ENCODE data around the gene NDFIP1. TPM values are rescaled to one million over a fixed set of nuclear protein-coding genes. Genes with fewer than 3 reads are reported as not detected.
"Not testable (repeated sequence)": the region's sequence is repeated elsewhere in the genome, so short reads cannot be mapped to it uniquely, and the experiment has no call there.

NDFIP1 gene
- total RNA-seq, 4 donors from 2014 or later: 185 to 351 (median 297) TPM

GRCh38 chr5:142082182-142082781 lies 26.3 kb upstream of the NDFIP1 start:
- intact Hi-C loops (cut with DNase I): no loop called here
- H3K36me3 ChIP-seq: no peaks in the 10 kb centered on the region
- peak overlapping the region; percentile 52 to 71 (median 62) for H3K27ac ChIP-seq
- peak; percentile 70 to 76 for DNase-seq
- peaks cover 41 to 43% of the 10 kb centered on the region in 2 donors for H3K4me1 ChIP-seq
- H3K4me3 ChIP-seq (replicated peaks in 1 of 3): no peak overlapping the region
- no peaks in the 10 kb centered on the region for H3K9me3 ChIP-seq
- no peaks in the 10 kb centered on the region for H3K27me3 ChIP-seq
- no peak for TF ChIP-seq POLR2A (IDR thresholded peaks at IDR 0.05)
- TF ChIP-seq CTCF (IDR thresholded peaks at IDR 0.05): no peak

DNA sequence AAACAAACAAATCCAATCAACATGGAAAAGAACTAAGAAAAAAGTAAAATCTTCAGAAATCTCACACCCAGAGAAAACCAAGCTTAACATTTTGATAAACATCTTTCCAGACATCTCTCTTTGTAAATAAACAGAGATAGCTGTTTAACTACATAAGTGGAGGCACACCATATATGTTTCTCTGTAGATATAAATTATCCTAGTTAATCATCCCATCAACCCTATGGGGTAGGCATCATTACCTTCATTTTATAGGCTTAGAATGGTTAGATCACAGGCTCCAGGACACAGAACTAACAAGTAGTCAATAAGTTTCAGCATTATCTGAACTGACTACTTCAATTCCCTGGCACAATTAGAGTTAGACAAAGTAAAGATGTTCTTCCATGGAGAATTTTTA lies 22.4 kb upstream of the NDFIP1 start:
- H3K9me3 ChIP-seq: no peaks in the 10 kb centered on the region
- H3K4me3 ChIP-seq (replicated peaks in 1 of 3): no peak overlapping the region
- DNase-seq: no peak
- no peak overlapping the region for H3K27ac ChIP-seq
- intact Hi-C loops (cut with DNase I): no loop called here
- TF ChIP-seq POLR2A (IDR thresholded peaks at IDR 0.05) (no peak), CTCF (IDR thresholded peaks at IDR 0.05) (no peak)
- peaks cover 23 to 53% of the 10 kb centered on the region in 2 donors for H3K4me1 ChIP-seq
- H3K27me3 ChIP-seq: no peaks in the 10 kb centered on the region
- no peaks in the 10 kb centered on the region for H3K36me3 ChIP-seq

- Histone ChIP-seq H3K4me3 (replicated peaks in 1 of 3) (no peak overlapping the region), H3K27me3 (no peaks in the 10 kb centered on the region), H3K36me3 (no peaks in the 10 kb centered on the region), H3K27ac (no peak overlapping the region), H3K4me1 (peaks cover 23 to 50% of the 10 kb centered on the region in 2 donors), H3K9me3 (no peaks in the 10 kb centered on the region)
- intact Hi-C loops (cut with DNase I): no loop called here
- 98 to 100% methylated on average over 2 of the region's 2 CpGs for WGBS, 2 donors
- no peak for TF ChIP-seq POLR2A (IDR thresholded peaks at IDR 0.05)
- TF ChIP-seq CTCF (IDR thresholded peaks at IDR 0.05): no peak
- no peak for DNase-seq
These were observed 21.9 kb upstream of the NDFIP1 start for GRCh38 chr5:142086679-142087078.

DNA sequence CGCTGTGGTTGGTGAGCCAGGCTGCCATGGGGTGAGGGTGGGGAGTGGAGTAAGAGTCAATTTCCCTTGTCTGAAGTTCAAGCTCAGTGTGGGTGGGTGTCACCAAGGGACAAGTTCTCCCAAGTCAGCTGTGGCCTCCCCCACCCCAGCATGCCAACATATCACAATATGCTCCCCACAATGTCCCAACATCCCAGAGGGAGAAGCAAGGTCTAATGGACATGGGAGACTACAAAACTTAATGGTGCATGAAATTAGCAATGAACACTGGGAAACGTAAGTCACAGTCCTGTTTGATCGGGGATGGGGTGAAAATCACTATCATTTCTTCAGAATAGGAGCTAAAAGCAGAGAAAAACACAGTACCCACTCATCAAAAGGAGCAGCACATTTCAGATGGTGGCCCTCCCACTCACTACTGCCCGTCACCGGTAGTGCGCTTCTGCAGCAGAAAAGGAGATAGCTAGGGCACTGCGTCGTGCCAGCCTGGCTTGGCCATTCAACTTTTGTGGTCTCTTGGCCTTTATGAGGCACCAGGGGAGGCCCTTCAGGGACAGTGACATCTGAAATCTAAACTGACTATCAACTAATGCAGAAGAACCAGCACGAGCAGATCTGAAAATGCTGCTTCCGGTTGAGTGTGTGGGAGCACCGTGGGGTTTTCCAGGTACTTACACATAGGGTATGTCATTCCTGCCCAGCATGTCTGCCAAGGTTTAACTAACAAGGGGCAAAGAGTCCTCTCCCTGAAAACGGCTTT lies 20.5 kb upstream of the NDFIP1 start:
- H3K27me3 ChIP-seq: no peaks in the 10 kb centered on the region
- no peak for TF ChIP-seq POLR2A (IDR thresholded peaks at IDR 0.05)
- TF ChIP-seq CTCF (IDR thresholded peaks at IDR 0.05): no peak
- WGBS, 2 donors: 81 to 82% methylated on average over 11 to 12 of the region's 12 CpGs
- H3K36me3 ChIP-seq: no peaks in the 10 kb centered on the region
- peaks cover 14 to 40% of the 10 kb centered on the region in 2 donors for H3K4me1 ChIP-seq
- H3K9me3 ChIP-seq: no peaks in the 10 kb centered on the region
- H3K27ac ChIP-seq: peak overlapping the region in 1 of 3 donors; percentile 71
- no peak for DNase-seq
- H3K4me3 ChIP-seq (replicated peaks in 1 of 3): no peak overlapping the region
- intact Hi-C loops (cut with DNase I): no loop called here

DNA sequence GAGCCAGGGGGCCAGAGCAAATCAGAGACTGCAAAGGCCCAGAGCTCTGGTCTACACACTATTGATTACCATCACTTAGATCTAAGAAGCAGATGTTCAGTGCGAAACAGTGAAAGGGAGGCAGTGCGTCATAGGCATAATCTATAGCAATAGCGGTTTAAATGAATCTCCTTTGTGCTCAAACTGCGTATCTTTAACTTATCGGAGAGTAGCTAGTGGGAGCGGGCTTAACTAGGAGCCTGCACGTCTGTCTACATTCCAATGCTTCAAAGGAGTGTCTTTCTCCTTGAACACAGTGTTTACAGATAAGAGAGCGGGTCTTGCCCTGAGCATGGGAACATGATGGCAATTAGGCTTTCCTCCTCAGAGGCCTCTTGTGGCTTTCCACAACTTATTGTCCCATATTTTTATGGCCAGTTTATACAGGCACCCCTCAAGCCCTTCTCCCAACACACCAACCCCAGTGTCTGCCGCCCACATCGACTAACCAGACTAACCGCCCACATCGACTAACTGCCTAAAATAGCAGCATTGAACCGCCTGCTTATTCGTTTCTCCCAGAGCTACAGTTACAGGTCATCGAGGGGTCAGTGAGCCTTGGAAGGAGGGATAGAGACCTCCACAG lies 19.6 kb upstream of the NDFIP1 start:
- peak overlapping the region in 2 of 3 donors; percentile 9 to 71 for H3K27ac ChIP-seq
- H3K27me3 ChIP-seq; H3K9me3 ChIP-seq; H3K4me3 ChIP-seq (replicated peaks in 1 of 3); intact Hi-C loops (cut with DNase I); H3K36me3 ChIP-seq: not testable (repeated sequence)
- DNase-seq: peak; percentile 48 to 79
- peak in 1 of 2 donors; percentile 11 for TF ChIP-seq POLR2A (IDR thresholded peaks at IDR 0.05)
- WGBS, 2 donors: 32 to 59% methylated on average over 15 of the region's 15 CpGs
- H3K4me1 ChIP-seq: peaks cover 14 to 42% of the 10 kb centered on the region in 2 donors
